CD4-positive, alpha-beta T cell (primary cell): ENCODE results near the gene RANGAP1. TPM values are rescaled to one million over a fixed set of nuclear protein-coding genes. Genes with fewer than 3 reads are reported as not detected.

Source experiments
- ATAC-seq: fragments of 200-7000 bp; cut with Tn5 transposase; one replicate; pipeline ENCODE4 v1.10.0; 2022; ENCODE audit warnings: mild to moderate bottlenecking; ENCODE audit not compliant: poor library complexity
- CTCF ChIA-PET: fragments of 350-600 bp; sonication (Branson Sonifier 250); formaldehyde crosslinking; loops from one replicate; lab custom pipeline; 2021; ENCODE audit warnings: antibody characterized with exemption, inconsistent platforms; lab: Charles Lee
- POLR2A ChIA-PET: fragments of 350-600 bp; sonication (Branson Sonifier 250); formaldehyde crosslinking; loops from one replicate; lab custom pipeline; 2021; ENCODE audit warnings: antibody characterized with exemption, inconsistent platforms; lab: Charles Lee
- DNase-seq, 14 experiments: peaks; one replicate each; pipeline ENCODE4 v3.0.0-alpha.2; 2013 to 2020; ENCODE audit warnings: mixed read lengths in 2 of 14
- H3K27ac ChIP-seq, 2 donors: one replicate each; pipeline versions ENCODE4 v1.5.1 to v1.7.0; 2013; ENCODE audit warnings: low read length in 2 of 2, low read depth in 1 of 2, mild to moderate bottlenecking in 1 of 2
- H3K27me3 ChIP-seq, 2 experiments: 1 replicate in 1 of 2; 2 replicates in 1 of 2; pipeline versions ENCODE4 v1.6.1 to v1.7.0; 2013; ENCODE audit warnings: low read length in 2 of 2, control low read depth in 1 of 2, mild to moderate bottlenecking in 1 of 2, moderate library complexity in 1 of 2; ENCODE audit not compliant: insufficient read depth in 2 of 2, control insufficient read depth in 1 of 2
- H3K36me3 ChIP-seq: one replicate; pipeline ENCODE4 v1.6.1; 2013; ENCODE audit warnings: low read length, control low read depth; ENCODE audit not compliant: insufficient read depth
- H3K4me1 ChIP-seq: one replicate; pipeline ENCODE4 v1.6.1; 2013; ENCODE audit warnings: low read length, control low read depth; ENCODE audit not compliant: insufficient read depth
- H3K4me3 ChIP-seq: one replicate; pipeline ENCODE4 v1.5.1; 2013; ENCODE audit warnings: mild to moderate bottlenecking, low read length, moderate library complexity
- H3K9me3 ChIP-seq, 2 experiments: 1 replicate in 1 of 2; 2 replicates in 1 of 2; pipeline versions ENCODE4 v1.6.1 to v1.7.0; 2013; ENCODE audit warnings: low read length in 2 of 2, mild to moderate bottlenecking in 2 of 2, control low read depth in 1 of 2, moderate library complexity in 1 of 2; ENCODE audit not compliant: control insufficient read depth in 1 of 2, insufficient read depth in 1 of 2
- H3K27ac Mint-ChIP-seq: one replicate; pipeline ENCODE4 v1.8.0; 2020; ENCODE audit warnings: mixed read lengths
- H3K27me3 Mint-ChIP-seq: one replicate; pipeline ENCODE4 v1.8.0; 2021; ENCODE audit warnings: mixed read lengths
- H3K36me3 Mint-ChIP-seq: one replicate; pipeline ENCODE4 v1.8.0; 2021; ENCODE audit warnings: low read depth, mixed read lengths
- H3K4me1 Mint-ChIP-seq: one replicate; pipeline ENCODE4 v1.8.0; 2021; ENCODE audit warnings: low read depth, mixed read lengths
- H3K4me3 Mint-ChIP-seq: one replicate; pipeline ENCODE4 v1.8.0; 2020; ENCODE audit warnings: mild to moderate bottlenecking, mixed read lengths
- H3K9me3 Mint-ChIP-seq: one replicate; pipeline ENCODE4 v1.8.0; 2020; ENCODE audit warnings: mixed read lengths
- intact Hi-C, 2 experiments: fragments of 100-400 bp; cut with DNase I in 1 of 2; cut with micrococcal nuclease in 1 of 2; formaldehyde crosslinking; loops; one replicate each; pipeline versions ENCODE4 v1.15.1 to v1.9.0; 2023 to 2025; cut with DNase I, micrococcal nuclease
- total RNA-seq, 174 experiments: library from RNA in 2 of 174; stranded (reverse) in 2 of 174; gene quantifications; one replicate each; pipeline ENCODE4 v1.2.3 and lab custom pipeline; 2021 to 2026
- TF ChIP-seq, protein P1 (sequence below): fragments of 200-600 bp; IDR thresholded peaks from one replicate; pipeline ENCODE4 v1.8.0; 2022; ENCODE audit warnings: antibody characterized with exemption, mild to moderate bottlenecking

Gene RANGAP1
- total RNA-seq, 2 experiments from 2014 or later: 163 to 172 TPM

DNA sequence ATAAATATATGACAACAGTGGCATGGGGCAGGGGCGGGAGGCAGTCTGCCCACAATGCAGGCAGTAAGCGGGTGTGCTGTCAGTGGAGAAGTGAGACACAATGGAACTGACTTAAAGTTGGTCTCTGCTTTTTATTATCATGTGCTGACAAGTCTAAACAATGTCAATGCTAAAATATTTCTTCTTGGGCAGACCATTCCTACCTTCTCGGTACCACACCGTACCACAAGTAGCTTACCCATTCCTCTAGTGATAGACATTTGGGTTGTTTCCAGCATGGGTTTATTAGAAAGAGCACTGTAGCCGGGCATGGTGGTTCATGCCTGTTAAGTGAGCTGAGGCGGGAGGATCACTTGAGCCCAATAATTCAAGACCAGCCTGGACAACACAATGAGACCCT lies 42.6 kb downstream of the RANGAP1 start:
- no peak for ATAC-seq
- Histone ChIP-seq H3K27me3 (no peaks in the 10 kb centered on the region), H3K9me3 (no peaks in the 10 kb centered on the region), H3K4me1 (peaks cover under 1% of the 10 kb centered on the region), H3K36me3 (peaks cover 29% of the 10 kb centered on the region), H3K27ac (no peak overlapping the region), H3K4me3 (no peak overlapping the region)
- intact Hi-C loops: no loop called here
- peaks cover 5% of the 10 kb centered on the region for H3K4me1 Mint-ChIP-seq
- no peaks in the 10 kb centered on the region for H3K27me3 Mint-ChIP-seq
- ChIA-PET POLR2A (no interaction called here), CTCF (no interaction called here)
- H3K27ac Mint-ChIP-seq: peak overlapping the region; percentile 47
- H3K9me3 Mint-ChIP-seq: no peaks in the 10 kb centered on the region
- TF ChIP-seq, protein P1, sequence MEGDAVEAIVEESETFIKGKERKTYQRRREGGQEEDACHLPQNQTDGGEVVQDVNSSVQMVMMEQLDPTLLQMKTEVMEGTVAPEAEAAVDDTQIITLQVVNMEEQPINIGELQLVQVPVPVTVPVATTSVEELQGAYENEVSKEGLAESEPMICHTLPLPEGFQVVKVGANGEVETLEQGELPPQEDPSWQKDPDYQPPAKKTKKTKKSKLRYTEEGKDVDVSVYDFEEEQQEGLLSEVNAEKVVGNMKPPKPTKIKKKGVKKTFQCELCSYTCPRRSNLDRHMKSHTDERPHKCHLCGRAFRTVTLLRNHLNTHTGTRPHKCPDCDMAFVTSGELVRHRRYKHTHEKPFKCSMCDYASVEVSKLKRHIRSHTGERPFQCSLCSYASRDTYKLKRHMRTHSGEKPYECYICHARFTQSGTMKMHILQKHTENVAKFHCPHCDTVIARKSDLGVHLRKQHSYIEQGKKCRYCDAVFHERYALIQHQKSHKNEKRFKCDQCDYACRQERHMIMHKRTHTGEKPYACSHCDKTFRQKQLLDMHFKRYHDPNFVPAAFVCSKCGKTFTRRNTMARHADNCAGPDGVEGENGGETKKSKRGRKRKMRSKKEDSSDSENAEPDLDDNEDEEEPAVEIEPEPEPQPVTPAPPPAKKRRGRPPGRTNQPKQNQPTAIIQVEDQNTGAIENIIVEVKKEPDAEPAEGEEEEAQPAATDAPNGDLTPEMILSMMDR: no peak
- H3K36me3 Mint-ChIP-seq: peaks cover 27% of the 10 kb centered on the region
- DNase-seq: no peak
- H3K4me3 Mint-ChIP-seq: no peak overlapping the region

GRCh38 chr22:41242396-41243117 lies 43.4 kb downstream of the RANGAP1 start:
- no peaks in the 10 kb centered on the region for H3K27me3 ChIP-seq
- Mint-ChIP-seq H3K27me3 (no peaks in the 10 kb centered on the region), H3K36me3 (peaks cover 23% of the 10 kb centered on the region), H3K9me3 (no peaks in the 10 kb centered on the region), H3K4me1 (peaks cover 5% of the 10 kb centered on the region), H3K27ac (no peak overlapping the region), H3K4me3 (no peak overlapping the region)
- ChIA-PET POLR2A (interaction anchor here (0.8 kb wide), 1 partner anchor 291 kb away, joined by 3 read pairs; the partner anchor contains the start of gene RBX1), CTCF (interaction anchor here (1.2 kb wide), 1 partner anchor 40 kb away, joined by 3 read pairs; no protein-coding TSS in a partner anchor)
- peaks cover 21% of the 10 kb centered on the region for H3K36me3 ChIP-seq
- ATAC-seq: no peak
- H3K4me3 ChIP-seq: no peak overlapping the region
- intact Hi-C loops: no loop called here
- no peaks in the 10 kb centered on the region for H3K9me3 ChIP-seq
- peaks cover 4% of the 10 kb centered on the region for H3K4me1 ChIP-seq
- TF ChIP-seq, protein P1: no peak
- no peak overlapping the region for H3K27ac ChIP-seq
- no peak for DNase-seq

- no peaks in the 10 kb centered on the region for H3K27me3 ChIP-seq
- Mint-ChIP-seq H3K9me3 (no peaks in the 10 kb centered on the region), H3K27ac (no peak overlapping the region), H3K27me3 (no peaks in the 10 kb centered on the region), H3K4me1 (peaks cover 5% of the 10 kb centered on the region), H3K36me3 (peaks cover 10% of the 10 kb centered on the region), H3K4me3 (peak overlapping the region; percentile 18)
- intact Hi-C loops: no loop called here
- ChIA-PET CTCF (interaction anchor here (1.2 kb wide), 1 partner anchor 41 kb away, joined by 3 read pairs; no protein-coding TSS in a partner anchor), POLR2A (no interaction called here)
- TF ChIP-seq, protein P1: no peak
- DNase-seq (no peak), ATAC-seq (no peak)
- no peak overlapping the region for H3K27ac ChIP-seq
- peaks cover 16% of the 10 kb centered on the region for H3K4me1 ChIP-seq
- H3K4me3 ChIP-seq: no peak overlapping the region
- no peaks in the 10 kb centered on the region for H3K9me3 ChIP-seq
- peaks cover 12% of the 10 kb centered on the region for H3K36me3 ChIP-seq
Observed at GRCh38 chr22:41241133-41241676, 44.8 kb downstream of the RANGAP1 start.
